MM.1S (cell line): ENCODE measurements around the gene WFDC1.

Experiments
- DNase-seq: peaks from one replicate; pipeline ENCODE4 v3.0.0-alpha.2; 2015
- H2AFZ ChIP-seq: fragments of 300-600 bp; sonication (generic); 2 replicates; pipeline ENCODE4 v1.6.0; 2016; ENCODE audit warnings: antibody characterized with exemption, low read length
- H3F3A ChIP-seq: fragments of 300-600 bp; sonication (generic); 2 replicates; pipeline ENCODE4 v1.6.1; 2016; ENCODE audit warnings: mild to moderate bottlenecking, antibody characterized with exemption, low read length, moderate library complexity, mixed read lengths; ENCODE audit not compliant: insufficient read depth
- H3K27ac ChIP-seq: fragments of 300-600 bp; sonication (generic); 2 replicates; pipeline ENCODE4 v1.5.1; 2016; ENCODE audit warnings: mild to moderate bottlenecking, low read length
- H3K27me3 ChIP-seq: fragments of 300-600 bp; sonication (generic); replicated peaks from 2 replicates; pipeline ENCODE4 v1.6.0; 2016; ENCODE audit warnings: low read length; ENCODE audit not compliant: insufficient read depth
- H3K36me3 ChIP-seq: fragments of 300-600 bp; sonication (generic); replicated peaks from 2 replicates; pipeline ENCODE4 v1.6.1; 2016; ENCODE audit warnings: mild to moderate bottlenecking, low read length, mixed read lengths; ENCODE audit not compliant: insufficient read depth
- H3K4me1 ChIP-seq: fragments of 300-600 bp; sonication (generic); 2 replicates; pipeline ENCODE4 v1.6.1; 2016; ENCODE audit warnings: low read length, mixed read lengths
- H3K4me2 ChIP-seq: fragments of 300-600 bp; sonication (generic); 2 replicates; pipeline ENCODE4 v1.6.0; 2016; ENCODE audit warnings: low read depth, low read length
- H3K4me3 ChIP-seq: fragments of 300-600 bp; sonication (generic); 2 replicates; pipeline ENCODE4 v1.5.1; 2016; ENCODE audit warnings: low read length, mixed read lengths
- H3K79me2 ChIP-seq: fragments of 300-600 bp; sonication (generic); 2 replicates; pipeline ENCODE4 v1.6.1; 2016; ENCODE audit warnings: mixed run types, low read length, mixed read lengths
- H3K9ac ChIP-seq: fragments of 300-600 bp; sonication (generic); 2 replicates; pipeline ENCODE4 v1.6.1; 2016; ENCODE audit warnings: low read length, mixed read lengths
- H3K9me2 ChIP-seq: fragments of 300-600 bp; sonication (generic); replicated peaks from 2 replicates; pipeline ENCODE4 v1.6.1; 2016; ENCODE audit warnings: mild to moderate bottlenecking, low read length, mixed read lengths; ENCODE audit not compliant: insufficient read depth
- H3K9me3 ChIP-seq: fragments of 300-600 bp; sonication (generic); replicated peaks from 2 replicates; pipeline ENCODE4 v1.6.1; 2016; ENCODE audit warnings: mild to moderate bottlenecking, low read length, mixed read lengths; ENCODE audit not compliant: insufficient read depth
- H4K20me1 ChIP-seq: fragments of 300-600 bp; sonication (generic); 2 replicates; pipeline ENCODE4 v1.6.1; 2016; ENCODE audit warnings: mild to moderate bottlenecking, low read length, moderate library complexity, mixed read lengths; ENCODE audit not compliant: insufficient read depth
- EZH2 ChIP-seq: fragments of 300-600 bp; sonication (generic); optimal IDR thresholded peaks from 2 replicates; pipeline ENCODE3; 2017; ENCODE audit warnings: low read depth, mild to moderate bottlenecking, antibody characterized with exemption, low read length, mixed read lengths
- EZH2phosphoT487 ChIP-seq: fragments of 300-600 bp; sonication (generic); IDR thresholded peaks from 2 replicates; pipeline ENCODE4 v1.6.1; 2018; ENCODE audit warnings: antibody characterized with exemption, low read length
- TF ChIP-seq, protein P1 (sequence below): fragments of 300-600 bp; sonication (generic); IDR thresholded peaks from 2 replicates; pipeline ENCODE4 v1.5.1; 2016; ENCODE audit warnings: antibody characterized with exemption, low read length, mixed read lengths

The WFDC1 gene

GRCh38 chr16:84368308-84368996 is 73.8 kb downstream of the WFDC1 start, which contains the start of gene ATP2C2:
TSS of gene ATP2C2 (plus strand) at chr16:84368538. CDS start at chr16:84368616, 78 bp downstream.
- Histone ChIP-seq H3K4me1 (no peaks in the 10 kb centered on the region), H3K27ac (no peak within 1 kb of the TSS), H3K4me2 (no peak within 1 kb of the TSS), H3K9me2 (no peaks in the 10 kb centered on the region), H3K9me3 (no peaks in the 10 kb centered on the region), H3K27me3 (peaks cover 8% of the 10 kb centered on the region), H2AFZ (no peak within 1 kb of the TSS), H3K79me2 (no peaks in the 10 kb centered on the region), H3F3A (no peaks in the 10 kb centered on the region), H4K20me1 (no peaks in the 10 kb centered on the region), H3K36me3 (no peaks in the 10 kb centered on the region), H3K9ac (no peak within 1 kb of the TSS), H3K4me3 (no peak within 1 kb of the TSS)
- DNase-seq, result no peak
- TF ChIP-seq, protein P1, sequence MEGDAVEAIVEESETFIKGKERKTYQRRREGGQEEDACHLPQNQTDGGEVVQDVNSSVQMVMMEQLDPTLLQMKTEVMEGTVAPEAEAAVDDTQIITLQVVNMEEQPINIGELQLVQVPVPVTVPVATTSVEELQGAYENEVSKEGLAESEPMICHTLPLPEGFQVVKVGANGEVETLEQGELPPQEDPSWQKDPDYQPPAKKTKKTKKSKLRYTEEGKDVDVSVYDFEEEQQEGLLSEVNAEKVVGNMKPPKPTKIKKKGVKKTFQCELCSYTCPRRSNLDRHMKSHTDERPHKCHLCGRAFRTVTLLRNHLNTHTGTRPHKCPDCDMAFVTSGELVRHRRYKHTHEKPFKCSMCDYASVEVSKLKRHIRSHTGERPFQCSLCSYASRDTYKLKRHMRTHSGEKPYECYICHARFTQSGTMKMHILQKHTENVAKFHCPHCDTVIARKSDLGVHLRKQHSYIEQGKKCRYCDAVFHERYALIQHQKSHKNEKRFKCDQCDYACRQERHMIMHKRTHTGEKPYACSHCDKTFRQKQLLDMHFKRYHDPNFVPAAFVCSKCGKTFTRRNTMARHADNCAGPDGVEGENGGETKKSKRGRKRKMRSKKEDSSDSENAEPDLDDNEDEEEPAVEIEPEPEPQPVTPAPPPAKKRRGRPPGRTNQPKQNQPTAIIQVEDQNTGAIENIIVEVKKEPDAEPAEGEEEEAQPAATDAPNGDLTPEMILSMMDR, result no peak
- no peak for TF ChIP-seq EZH2phosphoT487

- Histone ChIP-seq H3K79me2 (no peaks in the 10 kb centered on the region), H4K20me1 (no peaks in the 10 kb centered on the region)
Measured at GRCh38 chr16:84369105-84369504, 74.4 kb downstream of the WFDC1 start.

GRCh38 chr16:84369938-84370627 is 75.4 kb downstream of the WFDC1 start:
- Histone ChIP-seq H3K4me2 (no peak overlapping the region), H3K36me3 (no peaks in the 10 kb centered on the region), H3K27ac (no peak overlapping the region), H2AFZ (no peak overlapping the region), H3K4me3 (no peak overlapping the region), H3F3A (no peaks in the 10 kb centered on the region), H3K9me3 (no peaks in the 10 kb centered on the region), H3K4me1 (no peaks in the 10 kb centered on the region), H4K20me1 (no peaks in the 10 kb centered on the region), H3K79me2 (no peaks in the 10 kb centered on the region), H3K9me2 (no peaks in the 10 kb centered on the region), H3K27me3 (peaks cover 12% of the 10 kb centered on the region), H3K9ac (no peak overlapping the region)
- TF ChIP-seq EZH2 (no peak), EZH2phosphoT487 (no peak)
- TF ChIP-seq, protein P1, result no peak
- no peak for DNase-seq

More at GRCh38 chr16:84369105-84369504, 74.4 kb downstream of the WFDC1 start:
- no peak overlapping the region for H3K27ac ChIP-seq
- no peaks in the 10 kb centered on the region for H3K9me2 ChIP-seq
- TF ChIP-seq, protein P1, result no peak
- TF ChIP-seq EZH2phosphoT487 (no peak), EZH2 (no peak)
- H3K4me1 ChIP-seq, result no peaks in the 10 kb centered on the region
- no peaks in the 10 kb centered on the region for H3K9me3 ChIP-seq
- no peaks in the 10 kb centered on the region for H3F3A ChIP-seq
- H2AFZ ChIP-seq, result no peak overlapping the region
- H3K9ac ChIP-seq, result no peak overlapping the region
- H3K4me2 ChIP-seq, result no peak overlapping the region
- H3K4me3 ChIP-seq, result no peak overlapping the region
- no peaks in the 10 kb centered on the region for H3K36me3 ChIP-seq
- peaks cover 8% of the 10 kb centered on the region for H3K27me3 ChIP-seq
- DNase-seq, result no peak
